ENCODE results near the gene DRAP1.

DNA sequence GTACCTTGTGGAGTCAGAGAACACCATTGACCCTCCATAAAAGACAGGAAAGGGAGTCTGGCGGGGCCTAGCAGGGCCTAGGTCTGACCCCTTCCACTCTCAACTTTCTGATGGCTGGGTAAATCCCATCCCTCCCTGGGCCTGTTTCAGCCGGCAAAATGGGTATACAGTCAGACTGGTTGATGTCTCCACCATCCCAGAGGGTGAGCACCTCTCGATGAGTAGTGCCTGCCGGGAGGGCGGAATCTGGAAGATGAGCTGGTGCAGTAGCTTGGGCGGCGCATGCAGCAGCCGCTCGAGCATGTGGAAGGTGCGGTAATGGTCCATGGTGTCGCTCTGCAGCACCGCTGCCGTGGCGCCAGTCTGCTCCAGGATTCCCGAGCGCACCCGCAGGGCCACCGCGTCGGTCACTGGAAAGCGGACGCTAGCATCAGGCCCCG lies 31.5 kb upstream of the DRAP1 start:
- no peak for TF ChIP-seq POLR2A (IDR thresholded peaks at IDR 0.05)
- TF ChIP-seq, protein P1, sequence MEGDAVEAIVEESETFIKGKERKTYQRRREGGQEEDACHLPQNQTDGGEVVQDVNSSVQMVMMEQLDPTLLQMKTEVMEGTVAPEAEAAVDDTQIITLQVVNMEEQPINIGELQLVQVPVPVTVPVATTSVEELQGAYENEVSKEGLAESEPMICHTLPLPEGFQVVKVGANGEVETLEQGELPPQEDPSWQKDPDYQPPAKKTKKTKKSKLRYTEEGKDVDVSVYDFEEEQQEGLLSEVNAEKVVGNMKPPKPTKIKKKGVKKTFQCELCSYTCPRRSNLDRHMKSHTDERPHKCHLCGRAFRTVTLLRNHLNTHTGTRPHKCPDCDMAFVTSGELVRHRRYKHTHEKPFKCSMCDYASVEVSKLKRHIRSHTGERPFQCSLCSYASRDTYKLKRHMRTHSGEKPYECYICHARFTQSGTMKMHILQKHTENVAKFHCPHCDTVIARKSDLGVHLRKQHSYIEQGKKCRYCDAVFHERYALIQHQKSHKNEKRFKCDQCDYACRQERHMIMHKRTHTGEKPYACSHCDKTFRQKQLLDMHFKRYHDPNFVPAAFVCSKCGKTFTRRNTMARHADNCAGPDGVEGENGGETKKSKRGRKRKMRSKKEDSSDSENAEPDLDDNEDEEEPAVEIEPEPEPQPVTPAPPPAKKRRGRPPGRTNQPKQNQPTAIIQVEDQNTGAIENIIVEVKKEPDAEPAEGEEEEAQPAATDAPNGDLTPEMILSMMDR (IDR thresholded peaks at IDR 0.05): no peak
